ENCODE results near the gene CTBP2. TPM values are rescaled to one million over a fixed set of nuclear protein-coding genes. Genes with fewer than 3 reads are reported as not detected.
A peak's percentile ranks its signal among the peaks of the same experiment; 100 is the strongest.

The CTBP2 gene
- total RNA-seq, 2 donors from 2014 or later = 32.0 to 49.0 TPM

DNA sequence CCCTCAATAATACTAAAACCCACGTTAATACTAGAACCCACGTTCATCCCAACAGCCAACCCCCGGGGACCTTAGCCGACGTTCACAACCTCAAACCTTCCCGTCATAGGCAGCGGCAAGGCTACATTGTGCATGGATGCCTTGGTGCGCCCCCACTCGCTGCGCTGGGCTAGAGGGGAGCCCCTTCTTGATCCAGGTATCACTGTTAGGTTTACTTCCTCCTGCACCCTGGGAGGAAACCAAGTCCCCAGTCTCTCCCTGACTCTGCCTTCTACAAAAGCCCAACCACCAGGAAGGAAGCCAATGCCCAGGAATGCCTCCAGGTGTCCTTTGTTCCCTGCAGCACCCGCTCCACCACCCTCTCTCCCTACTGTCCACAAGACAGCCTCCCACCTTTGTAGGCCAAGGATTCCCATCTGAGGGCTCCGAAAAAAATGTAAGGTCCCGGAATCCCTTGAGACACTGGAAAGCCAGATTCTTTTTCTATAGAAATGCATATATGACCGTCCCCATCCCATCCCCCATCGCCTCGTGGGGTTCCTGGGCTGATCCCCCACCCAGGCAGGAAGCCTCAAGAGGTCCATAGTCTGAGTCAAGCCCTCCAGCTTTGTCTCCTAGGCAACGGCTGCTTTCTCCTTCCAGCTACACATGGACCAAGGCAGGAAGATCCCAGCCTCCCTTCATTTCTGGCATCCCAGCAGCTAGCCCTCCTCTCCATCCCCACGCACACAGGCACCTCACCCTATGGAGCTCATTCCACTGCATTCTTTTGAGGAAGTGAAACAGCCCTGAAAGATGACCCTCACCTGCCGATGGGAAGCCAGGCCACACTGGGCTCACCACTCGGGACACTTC is 25.2 kb downstream of the CTBP2 start:
- ATAC-seq (peak; percentile 59), DNase-seq (peak; percentile 69 to 82 (median 78))
- TF ChIP-seq, protein P1, sequence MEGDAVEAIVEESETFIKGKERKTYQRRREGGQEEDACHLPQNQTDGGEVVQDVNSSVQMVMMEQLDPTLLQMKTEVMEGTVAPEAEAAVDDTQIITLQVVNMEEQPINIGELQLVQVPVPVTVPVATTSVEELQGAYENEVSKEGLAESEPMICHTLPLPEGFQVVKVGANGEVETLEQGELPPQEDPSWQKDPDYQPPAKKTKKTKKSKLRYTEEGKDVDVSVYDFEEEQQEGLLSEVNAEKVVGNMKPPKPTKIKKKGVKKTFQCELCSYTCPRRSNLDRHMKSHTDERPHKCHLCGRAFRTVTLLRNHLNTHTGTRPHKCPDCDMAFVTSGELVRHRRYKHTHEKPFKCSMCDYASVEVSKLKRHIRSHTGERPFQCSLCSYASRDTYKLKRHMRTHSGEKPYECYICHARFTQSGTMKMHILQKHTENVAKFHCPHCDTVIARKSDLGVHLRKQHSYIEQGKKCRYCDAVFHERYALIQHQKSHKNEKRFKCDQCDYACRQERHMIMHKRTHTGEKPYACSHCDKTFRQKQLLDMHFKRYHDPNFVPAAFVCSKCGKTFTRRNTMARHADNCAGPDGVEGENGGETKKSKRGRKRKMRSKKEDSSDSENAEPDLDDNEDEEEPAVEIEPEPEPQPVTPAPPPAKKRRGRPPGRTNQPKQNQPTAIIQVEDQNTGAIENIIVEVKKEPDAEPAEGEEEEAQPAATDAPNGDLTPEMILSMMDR (IDR thresholded peaks at IDR 0.05) = peak in 4 of 7 experiments; percentile 27 to 40 (median 31)
- TF ChIP-seq POLR2A (IDR thresholded peaks at IDR 0.05) = peak in 1 of 3 donors; percentile 8
- WGBS, 2 donors = 46 to 68% methylated on average over 19 to 20 of the region's 20 CpGs
- intact Hi-C loops (cut with DNase I) = no loop called here
- H3K4me3 ChIP-seq = no peak overlapping the region
- peaks cover 0 to 1% of the 10 kb centered on the region in 2 donors for H3K36me3 ChIP-seq (replicated peaks in 1 of 2; ENCODE audit: insufficient read depth in 1 of 2, low read depth in 2 of 2)
- H3K27ac ChIP-seq = peak overlapping the region; percentile 68 to 85 (median 72)
- peaks cover 55% of the 10 kb centered on the region for H3K4me1 ChIP-seq
- no peaks in the 10 kb centered on the region for H3K9me3 ChIP-seq
- no peaks in the 10 kb centered on the region for H3K27me3 ChIP-seq

- Histone ChIP-seq H3K36me3 (replicated peaks in 1 of 2; ENCODE audit: insufficient read depth in 1 of 2, low read depth in 2 of 2) (peaks cover 0 to 1% of the 10 kb centered on the region in 2 donors), H3K4me1 (peaks cover 61% of the 10 kb centered on the region), H3K27me3 (no peaks in the 10 kb centered on the region), H3K4me3 (no peak overlapping the region), H3K27ac (peak overlapping the region; percentile 63 to 85 (median 72)), H3K9me3 (no peaks in the 10 kb centered on the region)
- peak; percentile 68 for ATAC-seq
- intact Hi-C loops (cut with DNase I) = no loop called here
- peak; percentile 70 to 90 (median 84) for DNase-seq
- WGBS, 2 donors = 47 to 51% methylated on average over 5 to 11 of the region's 11 CpGs
- TF ChIP-seq, protein P1 (IDR thresholded peaks at IDR 0.05) = no peak
- TF ChIP-seq POLR2A (IDR thresholded peaks at IDR 0.05) = peak in 1 of 3 donors; percentile 37
Observed at GRCh38 chr10:125134483-125134848, 25.9 kb downstream of the CTBP2 start.

DNA sequence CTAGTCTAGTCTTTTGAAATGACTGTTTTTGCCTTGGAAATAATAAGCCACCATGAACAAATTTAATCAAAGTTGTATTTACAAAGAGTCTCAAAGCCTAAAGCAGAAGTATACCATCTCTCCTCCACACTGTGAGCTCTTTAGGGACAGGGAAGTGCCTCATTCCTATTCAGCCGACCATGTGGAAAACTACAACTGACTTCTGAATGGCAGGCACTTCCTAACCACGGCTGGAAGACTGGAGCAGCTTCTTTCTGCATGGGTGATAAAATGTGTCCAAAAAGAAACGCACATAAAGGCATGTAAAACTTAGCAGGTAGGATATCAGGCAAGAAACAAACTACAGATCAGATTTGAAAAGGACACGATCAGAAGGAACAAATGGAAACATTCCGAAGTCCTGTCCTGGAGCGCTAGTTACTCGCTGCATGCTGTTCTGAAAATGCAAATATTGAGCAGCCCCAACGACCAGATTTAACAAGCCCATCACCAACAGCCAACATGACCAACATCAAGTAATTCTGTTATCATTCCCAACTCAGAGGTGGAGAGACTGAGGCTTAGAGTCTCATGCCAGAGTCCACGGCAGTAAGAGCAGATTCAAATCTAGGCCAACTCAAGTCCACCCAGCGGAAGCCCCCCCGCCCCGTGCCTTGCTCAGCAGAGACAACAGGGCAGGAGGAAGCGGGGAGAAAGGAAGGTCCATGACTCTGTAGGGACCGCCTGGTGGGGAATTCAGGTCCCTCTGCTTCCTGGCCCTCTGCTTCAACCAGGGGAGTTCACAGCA is 26.5 kb downstream of the CTBP2 start:
- Histone ChIP-seq H3K4me1 (peaks cover 65% of the 10 kb centered on the region), H3K4me3 (no peak overlapping the region), H3K36me3 (replicated peaks in 1 of 2; ENCODE audit: insufficient read depth in 1 of 2, low read depth in 2 of 2) (peaks cover 0 to 1% of the 10 kb centered on the region in 2 donors), H3K27ac (peak overlapping the region; percentile 63 to 85 (median 72)), H3K9me3 (no peaks in the 10 kb centered on the region), H3K27me3 (no peaks in the 10 kb centered on the region)
- intact Hi-C loops (cut with DNase I) = no loop called here
- no peak for ATAC-seq
- TF ChIP-seq, protein P1 (IDR thresholded peaks at IDR 0.05) = no peak
- no peak for TF ChIP-seq POLR2A (IDR thresholded peaks at IDR 0.05)
- WGBS, 2 donors = 45 to 48% methylated on average over 13 to 14 of the region's 14 CpGs
- peak in 1 of 4 donors; percentile 2 for DNase-seq

- Histone ChIP-seq H3K27me3 (no peaks in the 10 kb centered on the region), H3K4me3 (no peak overlapping the region), H3K4me1 (peaks cover 60% of the 10 kb centered on the region), H3K27ac (no peak overlapping the region), H3K36me3 (replicated peaks in 1 of 2; ENCODE audit: insufficient read depth in 1 of 2, low read depth in 2 of 2) (peaks cover 0 to 1% of the 10 kb centered on the region in 2 donors), H3K9me3 (no peaks in the 10 kb centered on the region)
- ATAC-seq (no peak), DNase-seq (no peak)
- WGBS, 2 donors = 94 to 98% methylated on average over 4 of the region's 4 CpGs
- TF ChIP-seq POLR2A (IDR thresholded peaks at IDR 0.05) = no peak
- TF ChIP-seq, protein P1 (IDR thresholded peaks at IDR 0.05) = no peak
- intact Hi-C loops (cut with DNase I) = no loop called here
Observed at GRCh38 chr10:125132344-125132743, 28.0 kb downstream of the CTBP2 start.
